HG03097 (cell line): ENCODE measurements around the gene TMEM53.

Experiments
- ATAC-seq: cut with Tn5 transposase; IDR thresholded peaks from one replicate; pipeline ENCODE4 v1.9.1; 2021; ENCODE audit not compliant: unreplicated experiment, low FRiP score

The TMEM53 gene

GRCh38 chr1:44606701-44607281 is 67.5 kb downstream of the TMEM53 start:
- ATAC-seq, result no peak

GRCh38 chr1:44605914-44606615 is 68.2 kb downstream of the TMEM53 start:
- ATAC-seq, result no peak

- no peak for ATAC-seq
Observed at GRCh38 chr1:44604157-44604955, 69.9 kb downstream of the TMEM53 start.

- ATAC-seq, result no peak
Observed at GRCh38 chr1:44603718-44604117, 70.6 kb downstream of the TMEM53 start.
